Stimulated activated CD8-positive, alpha-beta memory T cell treated with anti-CD3 and anti-CD28 coated beads, Interleukin-15, amount 100 ng/mL, for 1 hour (primary cell): ENCODE measurements around the gene RNU5D-1.
"Not testable (repeated sequence)": the region's sequence is repeated elsewhere in the genome, so short reads cannot be mapped to it uniquely, and the experiment has no call there.

Experiments used
- DNase-seq: peaks from one replicate; pipeline ENCODE4 v3.0.0-alpha.2; 2020; ENCODE audit warnings: low read depth

The RNU5D-1 gene

GRCh38 chr1:44700573-44700972, 30.4 kb downstream of the RNU5D-1 start:
- no peak for DNase-seq

- DNase-seq = not testable (repeated sequence)
Observed at GRCh38 chr1:44699375-44699774, 31.6 kb downstream of the RNU5D-1 start.

- DNase-seq = no peak
Observed at GRCh38 chr1:44698138-44698537, 32.8 kb downstream of the RNU5D-1 start.

- no peak for DNase-seq
Observed at GRCh38 chr1:44696789-44697345, 34.1 kb downstream of the RNU5D-1 start.

- no peak for DNase-seq
Observed at GRCh38 chr1:44696101-44696500, 34.9 kb downstream of the RNU5D-1 start.

GRCh38 chr1:44695671-44696070, 35.3 kb downstream of the RNU5D-1 start:
- no peak for DNase-seq

- DNase-seq = no peak
Observed at GRCh38 chr1:44694863-44695478, 36.0 kb downstream of the RNU5D-1 start.

GRCh38 chr1:44693900-44694299, 37.1 kb downstream of the RNU5D-1 start:
- DNase-seq = no peak

GRCh38 chr1:44693159-44693558, 37.8 kb downstream of the RNU5D-1 start:
- DNase-seq = no peak

GRCh38 chr1:44689447-44689765, 41.6 kb downstream of the RNU5D-1 start:
- no peak for DNase-seq

- DNase-seq = no peak
Observed at GRCh38 chr1:44688760-44689446, 42.1 kb downstream of the RNU5D-1 start.

GRCh38 chr1:44685881-44686280, 45.1 kb downstream of the RNU5D-1 start:
- no peak for DNase-seq

GRCh38 chr1:44685218-44685617, 45.8 kb downstream of the RNU5D-1 start:
- DNase-seq = no peak

- DNase-seq = no peak
Observed at GRCh38 chr1:44684525-44684924, 46.4 kb downstream of the RNU5D-1 start.

GRCh38 chr1:44682883-44683265, 48.1 kb downstream of the RNU5D-1 start:
- DNase-seq = no peak

- no peak for DNase-seq
Observed at GRCh38 chr1:44681905-44682882, 48.8 kb downstream of the RNU5D-1 start.
